ENCODE measurements around the gene RNASE11.

DNA sequence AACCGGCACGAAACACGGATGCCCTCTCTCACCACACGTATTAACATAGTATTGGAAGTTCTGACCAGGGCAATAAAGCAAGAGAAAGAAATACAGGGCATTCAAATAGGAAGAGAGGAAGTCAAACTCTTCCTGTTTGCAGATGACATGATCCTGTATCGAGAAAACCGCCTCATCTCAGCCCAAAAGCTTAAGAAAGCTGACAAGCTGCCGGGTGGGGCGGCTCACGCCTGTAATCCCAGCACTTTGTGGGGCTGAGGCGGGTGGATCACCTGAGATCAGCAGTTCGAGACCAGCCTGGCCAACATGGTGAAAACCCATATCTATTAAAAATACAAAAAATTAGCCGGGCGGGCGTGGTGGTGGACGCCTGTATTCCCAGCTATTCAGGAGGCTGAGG is 36.0 kb upstream of the RNASE11 start:
- TF ChIP-seq, protein P1, sequence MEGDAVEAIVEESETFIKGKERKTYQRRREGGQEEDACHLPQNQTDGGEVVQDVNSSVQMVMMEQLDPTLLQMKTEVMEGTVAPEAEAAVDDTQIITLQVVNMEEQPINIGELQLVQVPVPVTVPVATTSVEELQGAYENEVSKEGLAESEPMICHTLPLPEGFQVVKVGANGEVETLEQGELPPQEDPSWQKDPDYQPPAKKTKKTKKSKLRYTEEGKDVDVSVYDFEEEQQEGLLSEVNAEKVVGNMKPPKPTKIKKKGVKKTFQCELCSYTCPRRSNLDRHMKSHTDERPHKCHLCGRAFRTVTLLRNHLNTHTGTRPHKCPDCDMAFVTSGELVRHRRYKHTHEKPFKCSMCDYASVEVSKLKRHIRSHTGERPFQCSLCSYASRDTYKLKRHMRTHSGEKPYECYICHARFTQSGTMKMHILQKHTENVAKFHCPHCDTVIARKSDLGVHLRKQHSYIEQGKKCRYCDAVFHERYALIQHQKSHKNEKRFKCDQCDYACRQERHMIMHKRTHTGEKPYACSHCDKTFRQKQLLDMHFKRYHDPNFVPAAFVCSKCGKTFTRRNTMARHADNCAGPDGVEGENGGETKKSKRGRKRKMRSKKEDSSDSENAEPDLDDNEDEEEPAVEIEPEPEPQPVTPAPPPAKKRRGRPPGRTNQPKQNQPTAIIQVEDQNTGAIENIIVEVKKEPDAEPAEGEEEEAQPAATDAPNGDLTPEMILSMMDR (IDR thresholded peaks at IDR 0.05; ENCODE audit: low read depth, low read length) = no peak
- TF ChIP-seq POLR2A (IDR thresholded peaks at IDR 0.05; ENCODE audit: extremely low read depth, insufficient read length) (no peak), MYC (IDR thresholded peaks at IDR 0.05; ENCODE audit: low read depth, low read length) (no peak)
- TF ChIP-seq, protein P2, sequence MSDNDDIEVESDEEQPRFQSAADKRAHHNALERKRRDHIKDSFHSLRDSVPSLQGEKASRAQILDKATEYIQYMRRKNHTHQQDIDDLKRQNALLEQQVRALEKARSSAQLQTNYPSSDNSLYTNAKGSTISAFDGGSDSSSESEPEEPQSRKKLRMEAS (IDR thresholded peaks at IDR 0.05; ENCODE audit: low read depth, low read length) = no peak
